H9 (cell line): ENCODE data around the gene MSL3. TPM values are rescaled to one million over a fixed set of nuclear protein-coding genes. Genes with fewer than 3 reads are reported as not detected.

Experiments
- DNase-seq: peaks from one replicate; pipeline ENCODE4 v3.0.0-alpha.2; 2017
- H2AFZ ChIP-seq: one replicate; pipeline ENCODE4 v1.6.1; 2013; ENCODE audit warnings: mild to moderate bottlenecking, low read length, control low read depth, moderate library complexity
- H2AK5ac ChIP-seq: 2 replicates; pipeline ENCODE4 v1.6.1; 2013; ENCODE audit warnings: low read length, control low read depth, mixed read lengths; ENCODE audit not compliant: insufficient read length
- H2BK120ac ChIP-seq: one replicate; pipeline ENCODE4 v1.6.1; 2013; ENCODE audit warnings: low read depth, mild to moderate bottlenecking, low read length, control low read depth, inconsistent platforms; ENCODE audit not compliant: poor library complexity, severe bottlenecking
- H2BK12ac ChIP-seq: 2 replicates; pipeline ENCODE4 v1.6.1; 2013; ENCODE audit warnings: low read length, control low read depth, mixed read lengths, low read depth; ENCODE audit not compliant: insufficient read length
- H2BK15ac ChIP-seq: 2 replicates; pipeline ENCODE4 v1.6.1; 2013; ENCODE audit warnings: low read depth, low read length, control low read depth
- H2BK20ac ChIP-seq: one replicate; pipeline ENCODE4 v1.6.1; 2013; ENCODE audit warnings: low read depth, mild to moderate bottlenecking, low read length, control low read depth, inconsistent platforms; ENCODE audit not compliant: poor library complexity, severe bottlenecking
- H2BK5ac ChIP-seq: 2 replicates; pipeline ENCODE4 v1.6.1; 2013; ENCODE audit warnings: low read length, control low read depth, mixed read lengths; ENCODE audit not compliant: insufficient read length
- H3K14ac ChIP-seq: 2 replicates; pipeline ENCODE4 v1.6.1; 2013; ENCODE audit warnings: low read length, control low read depth; ENCODE audit not compliant: insufficient read depth
- H3K18ac ChIP-seq: 2 replicates; pipeline ENCODE4 v1.6.1; 2013; ENCODE audit warnings: low read depth, mild to moderate bottlenecking, mixed read lengths, low read length, control low read depth; ENCODE audit not compliant: insufficient read length
- H3K23ac ChIP-seq: 2 replicates; pipeline ENCODE4 v1.6.1; 2013; ENCODE audit warnings: low read length, control low read depth, mixed read lengths, low read depth; ENCODE audit not compliant: insufficient read length
- H3K23me2 ChIP-seq: 2 replicates; pipeline ENCODE4 v1.6.1; 2013; ENCODE audit warnings: low read depth, mild to moderate bottlenecking, mixed read lengths, low read length, control low read depth; ENCODE audit not compliant: insufficient read length, poor library complexity, severe bottlenecking
- H3K27ac ChIP-seq: 2 replicates; pipeline ENCODE4 v1.5.1; 2013; ENCODE audit warnings: low read length, control low read depth, mixed read lengths, low read depth; ENCODE audit not compliant: insufficient read length
- H3K27me3 ChIP-seq: 2 replicates; pipeline ENCODE4 v1.6.1; 2013; ENCODE audit warnings: low read length, control low read depth, inconsistent platforms; ENCODE audit not compliant: insufficient read depth
- H3K4ac ChIP-seq: 2 replicates; pipeline ENCODE4 v1.6.1; 2013; ENCODE audit warnings: low read depth, mild to moderate bottlenecking, control low read depth, inconsistent platforms, low read length, moderate library complexity
- H3K4me1 ChIP-seq: 2 replicates; pipeline ENCODE4 v1.6.1; 2013; ENCODE audit warnings: low read length, control low read depth, inconsistent platforms; ENCODE audit not compliant: insufficient read depth
- H3K4me2 ChIP-seq: 2 replicates; pipeline ENCODE4 v1.6.1; 2013; ENCODE audit warnings: low read length, control low read depth, mixed read lengths; ENCODE audit not compliant: insufficient read length, insufficient read depth
- H3K56ac ChIP-seq: 2 replicates; pipeline ENCODE4 v1.6.1; 2013; ENCODE audit warnings: low read depth, mild to moderate bottlenecking, mixed read lengths, low read length, control low read depth; ENCODE audit not compliant: insufficient read length
- H3K79me1 ChIP-seq: 2 replicates; pipeline ENCODE4 v1.6.1; 2013; ENCODE audit warnings: low read depth, mild to moderate bottlenecking, moderate library complexity, low read length, control low read depth, inconsistent platforms; ENCODE audit not compliant: insufficient read depth, poor library complexity, severe bottlenecking
- H3K79me2 ChIP-seq: 2 replicates; pipeline ENCODE4 v1.6.1; 2013; ENCODE audit warnings: low read length, control low read depth, inconsistent platforms; ENCODE audit not compliant: insufficient read depth
- H3K9ac ChIP-seq: 2 replicates; pipeline ENCODE4 v1.6.1; 2013; ENCODE audit warnings: low read length, control low read depth, mixed read lengths; ENCODE audit not compliant: insufficient read length; ENCODE audit errors: extremely low read depth
- H3K9me3 ChIP-seq: one replicate; pipeline ENCODE4 v1.6.1; 2013; ENCODE audit warnings: low read depth, low read length, inconsistent platforms; ENCODE audit not compliant: control insufficient read depth
- H3T11ph ChIP-seq: one replicate; pipeline ENCODE4 v1.6.1; 2013; ENCODE audit warnings: mild to moderate bottlenecking, low read length, control low read depth, inconsistent platforms
- H4K20me1 ChIP-seq: one replicate; pipeline ENCODE4 v1.6.1; 2013; ENCODE audit not compliant: control insufficient read depth, insufficient read length, insufficient read depth
- H4K5ac ChIP-seq: 2 replicates; pipeline ENCODE4 v1.6.1; 2013; ENCODE audit warnings: low read depth, mild to moderate bottlenecking, mixed read lengths, low read length, control low read depth; ENCODE audit not compliant: insufficient read length
- H4K8ac ChIP-seq: replicated peaks from 2 replicates; pipeline ENCODE4 v1.6.1; 2013; ENCODE audit warnings: low read length, control low read depth, mixed read lengths, low read depth; ENCODE audit not compliant: insufficient read length
- H4K91ac ChIP-seq: 2 replicates; pipeline ENCODE4 v1.6.1; 2013; ENCODE audit warnings: low read depth, mild to moderate bottlenecking, moderate library complexity, mixed read lengths, low read length, control low read depth; ENCODE audit not compliant: insufficient read length
- H3K27ac Mint-ChIP-seq, 3 experiments: 2 replicates in 2 of 3; 3 replicates in 1 of 3; pipeline ENCODE4 v1.8.0; 2020 to 2021; ENCODE audit warnings: mixed read lengths in 3 of 3, mild to moderate bottlenecking in 1 of 3, moderate library complexity in 1 of 3
- H3K27me3 Mint-ChIP-seq: 2 replicates; pipeline ENCODE4 v1.8.0; 2021; ENCODE audit warnings: low read depth, mild to moderate bottlenecking, moderate library complexity, mixed read lengths
- H3K36me3 Mint-ChIP-seq, 3 experiments: 2 replicates in 2 of 3; 3 replicates in 1 of 3; pipeline ENCODE4 v1.8.0; 2020 to 2021; ENCODE audit warnings: low read depth in 3 of 3, mixed read lengths in 3 of 3; ENCODE audit not compliant: insufficient read depth in 1 of 3
- H3K4me1 Mint-ChIP-seq, 2 experiments: 2 replicates each; pipeline ENCODE4 v1.8.0; 2020; ENCODE audit warnings: mixed read lengths in 2 of 2
- H3K4me3 Mint-ChIP-seq, 2 experiments: 2 replicates in 1 of 2; 3 replicates in 1 of 2; pipeline ENCODE4 v1.8.0; 2020 to 2021; ENCODE audit warnings: mild to moderate bottlenecking in 2 of 2, mixed read lengths in 2 of 2, moderate library complexity in 1 of 2
- H3K9me3 Mint-ChIP-seq, 2 experiments: 2 replicates in 1 of 2; 3 replicates in 1 of 2; pipeline ENCODE4 v1.8.0; 2020; ENCODE audit warnings: mild to moderate bottlenecking in 2 of 2, mixed read lengths in 2 of 2, moderate library complexity in 1 of 2
- CTCF ChIP-seq: fragments of 200-600 bp; sonication (generic); conservative IDR thresholded peaks from 3 replicates; pipeline ENCODE4 v1.8.0; 2021; ENCODE audit warnings: antibody characterized with exemption, mild to moderate bottlenecking
- WGBS: extraction: QIAGEN DNeasy Blood & Tissue Kit; methylation state at CpG from one replicate; pipeline ENCODE4 v1.1.7; 2013; ENCODE audit warnings: missing lambda C conversion rate, low lambda C conversion rate, mixed read lengths; ENCODE audit not compliant: insufficient read length; ENCODE audit errors: extremely low coverage; 5-methylcytosine and 5-hydroxymethylcytosine counted together
- total RNA-seq: library from RNA; stranded (reverse); gene quantifications from 2 replicates; pipeline ENCODE4 v1.2.1, GENCODE V29; 2021

Gene MSL3
- total RNA-seq, 1 experiment from 2014 or later, result 13.0 TPM

- Histone ChIP-seq H3K79me1 (no peaks in the 10 kb centered on the region), H3K23ac (no peak overlapping the region), H4K8ac (no peak overlapping the region), H3K27ac (no peak overlapping the region), H3K9me3 (no peaks in the 10 kb centered on the region), H3K14ac (no peak overlapping the region), H2AK5ac (no peak overlapping the region), H3K79me2 (no peaks in the 10 kb centered on the region), H3K4ac (no peak overlapping the region), H4K5ac (no peak overlapping the region), H4K20me1 (no peaks in the 10 kb centered on the region), H3T11ph (no peak overlapping the region), H4K91ac (no peak overlapping the region), H3K4me2 (no peak overlapping the region), H3K23me2 (no peaks in the 10 kb centered on the region), H3K18ac (no peak overlapping the region), H2BK20ac (no peak overlapping the region), H3K9ac (no peak overlapping the region), H2BK120ac (no peak overlapping the region), H3K27me3 (no peaks in the 10 kb centered on the region), H3K56ac (no peak overlapping the region), H2BK12ac (no peak overlapping the region), H2BK15ac (no peak overlapping the region), H2AFZ (no peak overlapping the region), H2BK5ac (no peak overlapping the region), H3K4me1 (no peaks in the 10 kb centered on the region)
- Mint-ChIP-seq H3K9me3 (peaks cover 54 to 59% of the 10 kb centered on the region in 2 experiments), H3K4me3 (no peak overlapping the region), H3K4me1 (no peaks in the 10 kb centered on the region), H3K27ac (no peak overlapping the region), H3K36me3 (no peaks in the 10 kb centered on the region; a peak in 1 of 7 replicates), H3K27me3 (peaks cover 10% of the 10 kb centered on the region)
- no peak for TF ChIP-seq CTCF
- WGBS, result no CpG with 5 or more reads among the region's 2 CpGs
- DNase-seq, result no peak
Observed at GRCh38 chrX:11741574-11741973, 16.5 kb upstream of the MSL3 start.
